CD4-positive, alpha-beta T cell treated with Interleukin-2 at 100 ng/mL for 4 hours (primary cell): ENCODE results near the gene LRRC71.
"Not testable (repeated sequence)": the region's sequence is repeated elsewhere in the genome, so short reads cannot be mapped to it uniquely, and the experiment has no call there.

Experiments used
- DNase-seq: peaks from one replicate; pipeline ENCODE4 v3.0.0-alpha.2; 2020; ENCODE audit warnings: low spot score

Gene LRRC71

DNA sequence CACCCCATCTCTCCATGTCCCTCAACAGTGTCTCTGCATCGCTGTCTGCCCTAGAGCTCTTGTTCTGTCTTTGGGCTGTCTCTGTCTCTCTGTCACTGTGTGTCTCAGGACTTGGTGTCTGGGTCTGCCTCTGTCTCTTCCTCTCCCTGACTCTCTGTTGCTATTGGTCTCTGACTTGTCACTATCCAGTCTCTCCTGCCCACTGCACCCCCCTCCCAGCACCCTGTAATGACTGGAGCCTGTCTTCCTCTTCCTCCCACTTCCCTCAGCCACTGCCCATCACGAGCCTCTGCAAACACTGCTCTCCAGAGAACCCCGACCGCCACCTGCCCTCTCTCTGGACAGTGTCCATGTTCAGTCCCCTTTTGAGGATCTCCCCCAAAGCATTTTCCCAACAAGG is 14.8 kb upstream of the LRRC71 start:
- DNase-seq: no peak

DNA sequence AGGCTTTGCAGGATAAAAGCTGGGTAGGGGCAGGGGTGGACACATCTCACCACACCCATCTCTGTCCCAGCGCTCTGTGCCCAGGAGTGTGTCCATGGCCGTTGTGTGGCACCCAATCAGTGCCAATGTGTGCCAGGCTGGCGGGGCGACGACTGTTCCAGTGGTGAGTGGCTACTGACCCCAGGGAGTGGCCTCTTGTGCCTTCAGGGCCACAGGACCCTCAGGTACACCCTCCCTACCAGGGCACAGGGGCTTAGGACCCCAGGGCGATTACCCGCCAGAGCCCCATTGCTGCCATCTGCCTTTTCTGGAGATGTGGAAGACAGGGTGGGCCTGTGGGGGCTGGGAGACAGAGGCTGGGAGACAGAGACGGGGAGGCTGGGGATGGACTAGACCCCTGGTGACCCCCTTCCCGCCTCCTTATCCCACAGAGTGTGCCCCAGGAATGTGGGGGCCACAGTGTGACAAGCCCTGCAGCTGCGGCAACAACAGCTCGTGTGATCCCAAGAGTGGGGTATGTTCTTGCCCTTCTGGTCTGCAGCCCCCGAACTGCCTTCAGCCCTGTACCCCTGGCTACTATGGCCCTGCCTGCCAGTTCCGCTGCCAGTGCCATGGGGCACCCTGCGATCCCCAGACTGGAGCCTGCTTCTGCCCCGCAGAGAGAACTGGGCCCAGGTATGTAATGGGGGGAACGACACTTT is 14.1 kb upstream of the LRRC71 start:
- no peak for DNase-seq

DNA sequence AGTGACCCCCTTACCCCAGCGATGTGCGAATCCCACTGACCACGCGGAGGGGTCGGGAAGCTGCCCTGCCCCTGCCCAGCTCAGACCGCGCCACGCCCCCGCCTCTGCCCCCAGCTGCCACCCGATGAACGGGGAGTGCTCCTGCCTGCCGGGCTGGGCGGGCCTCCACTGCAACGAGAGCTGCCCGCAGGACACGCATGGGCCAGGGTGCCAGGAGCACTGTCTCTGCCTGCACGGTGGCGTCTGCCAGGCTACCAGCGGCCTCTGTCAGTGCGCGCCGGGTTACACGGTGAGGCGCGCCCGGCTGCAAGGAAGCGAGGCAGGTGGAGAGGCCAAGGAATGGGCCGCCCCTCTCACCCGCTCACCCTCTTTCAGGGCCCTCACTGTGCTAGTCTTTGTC is 11.9 kb upstream of the LRRC71 start:
- no peak for DNase-seq

DNA sequence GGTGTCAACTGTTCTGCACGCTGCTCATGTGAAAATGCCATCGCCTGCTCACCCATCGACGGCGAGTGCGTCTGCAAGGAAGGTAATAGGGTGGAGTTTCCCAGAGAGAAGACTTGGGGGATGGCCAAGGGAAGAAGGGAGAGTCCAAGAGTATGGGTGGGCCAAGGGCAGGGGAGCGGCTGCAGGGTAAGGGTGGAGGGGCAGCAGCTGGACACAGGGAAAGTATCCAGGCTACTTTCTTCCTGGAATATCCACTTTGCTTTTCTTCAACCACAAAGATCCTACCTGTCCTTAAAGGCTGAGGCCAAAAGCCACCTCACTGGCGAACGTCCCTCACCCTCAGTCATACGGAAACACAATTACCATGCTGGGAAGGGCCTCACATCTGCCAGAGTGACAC is 11.5 kb upstream of the LRRC71 start:
- DNase-seq: no peak

DNA sequence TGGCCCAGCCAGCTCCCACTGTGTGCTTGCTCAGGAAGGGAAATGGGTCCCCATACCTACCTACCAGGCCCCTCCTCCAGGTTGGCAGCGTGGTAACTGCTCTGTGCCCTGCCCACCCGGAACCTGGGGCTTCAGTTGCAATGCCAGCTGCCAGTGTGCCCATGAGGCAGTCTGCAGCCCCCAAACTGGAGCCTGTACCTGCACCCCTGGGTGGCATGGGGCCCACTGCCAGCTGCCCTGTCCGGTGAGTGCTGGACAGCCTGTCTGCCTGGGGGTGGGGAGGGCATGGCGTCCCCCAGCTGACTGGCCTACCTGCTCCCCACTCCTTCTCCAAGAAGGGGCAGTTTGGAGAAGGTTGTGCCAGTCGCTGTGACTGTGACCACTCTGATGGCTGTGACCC is 10.8 kb upstream of the LRRC71 start:
- no peak for DNase-seq

DNA sequence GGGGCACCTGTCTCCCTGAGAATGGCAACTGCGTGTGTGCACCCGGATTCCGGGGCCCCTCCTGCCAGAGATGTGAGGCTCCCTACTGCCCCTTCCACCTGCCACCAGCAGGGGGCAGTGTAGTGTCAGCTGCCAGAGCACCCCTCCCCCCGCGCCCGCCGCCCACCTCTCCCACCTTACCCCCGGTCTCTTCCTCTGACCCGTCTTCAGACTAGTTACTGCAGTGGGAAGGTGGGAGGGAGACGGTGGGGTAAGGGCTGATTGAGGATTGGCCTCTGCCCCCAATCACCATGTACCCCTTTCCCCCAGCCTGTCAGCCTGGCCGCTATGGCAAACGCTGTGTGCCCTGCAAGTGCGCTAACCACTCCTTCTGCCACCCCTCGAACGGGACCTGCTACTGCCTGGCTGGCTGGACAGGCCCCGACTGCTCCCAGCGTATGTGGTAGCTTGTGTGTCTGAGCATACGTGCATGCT is 10.1 kb upstream of the LRRC71 start:
- DNase-seq: peak; percentile 50

DNA sequence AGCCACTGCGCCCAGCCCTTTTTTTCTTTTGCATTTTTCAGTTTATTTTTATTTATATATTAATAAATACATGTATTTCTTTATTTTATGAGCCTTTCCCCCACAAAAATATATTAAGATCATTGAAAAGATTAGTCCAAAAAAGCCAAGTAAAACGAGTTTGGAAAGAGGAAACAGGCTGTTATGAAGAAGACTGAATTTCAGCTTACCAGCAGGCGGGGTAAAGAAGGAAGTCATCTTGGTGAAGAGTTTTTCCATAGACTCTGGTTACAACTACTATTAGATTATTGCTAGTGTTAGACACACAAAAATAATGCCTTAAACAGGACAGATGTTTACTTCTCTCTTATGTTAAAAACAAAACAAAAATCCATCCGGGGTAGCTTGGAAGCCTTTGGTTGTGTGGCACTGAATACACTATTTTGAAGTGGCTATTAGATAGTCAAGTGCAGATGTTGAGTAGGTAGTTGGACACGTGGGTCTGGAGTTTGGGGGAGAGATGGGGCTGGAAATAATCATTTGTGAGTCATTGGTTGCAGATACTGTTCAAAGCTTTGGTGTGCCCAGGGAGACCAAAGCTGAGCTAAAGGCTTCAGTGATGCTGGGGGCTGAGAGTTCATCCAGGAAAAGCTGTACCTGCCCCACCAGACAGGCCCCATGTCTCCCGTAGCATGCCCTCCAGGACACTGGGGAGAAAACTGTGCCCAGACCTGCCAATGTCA is 8.7 kb upstream of the LRRC71 start:
- DNase-seq: no peak

DNA sequence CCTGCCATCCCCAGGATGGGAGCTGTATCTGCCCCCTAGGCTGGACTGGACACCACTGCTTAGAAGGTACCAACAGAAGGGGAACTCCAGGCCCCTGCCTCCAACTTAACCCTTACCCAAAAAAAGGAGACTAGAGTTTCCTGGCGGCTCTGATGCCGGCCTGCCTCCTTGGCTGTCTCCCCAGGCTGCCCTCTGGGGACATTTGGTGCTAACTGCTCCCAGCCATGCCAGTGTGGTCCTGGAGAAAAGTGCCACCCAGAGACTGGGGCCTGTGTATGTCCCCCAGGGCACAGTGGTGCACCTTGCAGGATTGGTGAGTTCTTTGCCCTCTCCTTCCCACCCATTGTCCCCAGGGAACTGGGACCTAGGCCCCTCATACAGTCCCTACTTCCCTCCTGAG is 8.1 kb upstream of the LRRC71 start:
- DNase-seq: no peak

DNA sequence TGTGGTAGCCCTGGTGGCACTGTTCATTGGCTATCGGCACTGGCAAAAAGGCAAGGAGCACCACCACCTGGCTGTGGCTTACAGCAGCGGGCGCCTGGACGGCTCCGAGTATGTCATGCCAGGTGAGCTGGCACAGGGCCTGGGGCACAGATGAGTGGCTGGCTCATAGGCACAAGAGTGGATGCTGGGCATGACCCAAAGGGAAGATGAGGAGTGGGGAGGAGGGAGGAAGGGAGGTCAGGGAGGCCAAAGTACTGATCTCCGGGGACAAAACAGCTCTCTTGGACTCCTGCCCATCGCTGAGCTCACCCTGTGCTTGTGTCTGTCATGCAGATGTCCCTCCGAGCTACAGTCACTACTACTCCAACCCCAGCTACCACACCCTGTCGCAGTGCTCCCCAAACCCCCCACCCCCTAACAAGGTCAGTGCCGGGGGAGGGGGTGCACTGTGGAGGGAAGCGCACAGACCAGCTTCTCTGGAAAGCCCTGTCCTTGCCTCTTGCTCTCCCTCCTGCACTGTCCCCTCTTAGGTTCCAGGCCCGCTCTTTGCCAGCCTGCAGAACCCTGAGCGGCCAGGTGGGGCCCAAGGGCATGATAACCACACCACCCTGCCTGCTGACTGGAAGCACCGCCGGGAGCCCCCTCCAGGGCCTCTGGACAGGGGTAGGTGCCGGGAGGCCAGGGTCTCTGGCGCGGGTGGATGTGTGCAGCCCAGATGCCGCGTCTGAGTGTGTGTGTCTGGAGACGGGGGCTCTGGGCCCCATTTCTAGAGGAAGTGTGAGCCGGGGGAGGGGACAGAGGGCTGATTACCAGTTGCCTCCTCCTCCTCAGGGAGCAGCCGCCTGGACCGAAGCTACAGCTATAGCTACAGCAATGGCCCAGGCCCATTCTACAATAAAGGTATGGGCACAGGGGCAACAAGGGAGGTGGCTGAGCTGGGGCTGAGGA is 7.3 kb upstream of the LRRC71 start:
- DNase-seq: no peak

DNA sequence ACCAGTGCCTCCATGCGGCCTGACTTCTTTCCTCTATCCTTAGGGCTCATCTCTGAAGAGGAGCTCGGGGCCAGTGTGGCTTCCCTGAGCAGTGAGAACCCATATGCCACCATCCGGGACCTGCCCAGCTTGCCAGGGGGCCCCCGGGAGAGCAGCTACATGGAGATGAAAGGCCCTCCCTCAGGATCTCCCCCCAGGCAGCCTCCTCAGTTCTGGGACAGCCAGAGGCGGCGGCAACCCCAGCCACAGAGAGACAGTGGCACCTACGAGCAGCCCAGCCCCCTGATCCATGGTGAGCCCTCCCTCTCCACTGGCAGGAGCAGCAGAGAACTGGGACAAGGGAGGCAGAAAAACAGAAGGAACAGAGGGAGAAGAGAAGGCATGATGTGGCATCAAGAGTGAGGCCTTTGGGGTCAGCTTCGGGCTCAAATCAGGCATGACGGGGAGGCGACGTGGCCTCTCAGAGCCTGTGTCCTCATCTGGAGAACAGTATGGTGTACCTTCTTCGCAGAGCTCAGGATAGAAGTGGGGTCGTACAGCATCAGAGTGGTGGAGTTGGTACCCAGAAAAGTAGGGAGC is 6.5 kb upstream of the LRRC71 start:
- DNase-seq: no peak

DNA sequence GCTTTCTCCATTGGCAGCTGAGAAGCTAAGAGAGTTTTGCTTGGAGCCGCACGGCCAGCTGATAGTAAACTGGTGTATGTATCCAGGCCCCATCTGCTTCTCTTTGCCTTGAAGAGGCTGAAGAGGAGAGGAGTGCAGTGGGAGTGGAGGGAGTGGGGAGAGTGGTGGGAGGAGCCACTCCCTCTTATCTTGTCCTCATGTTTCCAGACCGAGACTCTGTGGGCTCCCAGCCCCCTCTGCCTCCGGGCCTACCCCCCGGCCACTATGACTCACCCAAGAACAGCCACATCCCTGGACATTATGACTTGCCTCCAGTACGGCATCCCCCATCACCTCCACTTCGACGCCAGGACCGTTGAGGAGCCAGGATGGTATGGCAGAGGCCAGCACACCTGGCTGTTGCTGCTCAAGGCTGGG is 6.0 kb upstream of the LRRC71 start:
- no peak for DNase-seq

DNA sequence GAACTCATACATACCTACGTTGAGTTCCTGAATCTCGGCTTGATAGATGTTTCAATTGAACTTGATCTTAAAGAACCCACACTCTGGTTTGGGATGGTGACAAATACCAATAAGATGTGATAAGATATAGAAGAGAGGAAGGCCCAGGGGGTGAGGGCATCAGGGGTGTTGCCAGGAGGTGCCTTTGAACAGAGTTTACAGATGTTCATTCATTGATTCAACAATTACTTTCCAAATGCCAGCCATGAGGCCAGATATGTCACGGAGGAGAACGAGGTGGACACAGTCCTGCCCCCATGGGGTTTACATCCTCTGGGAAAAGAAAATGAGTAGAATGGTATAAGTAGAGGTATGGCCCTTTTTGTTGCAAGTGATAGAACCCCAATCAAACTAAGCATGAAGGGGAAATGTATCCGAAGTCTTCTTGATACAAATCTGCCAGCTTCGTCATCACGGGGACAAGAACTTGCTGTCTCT is 659 bp downstream of the LRRC71 start:
- DNase-seq: no peak

DNA sequence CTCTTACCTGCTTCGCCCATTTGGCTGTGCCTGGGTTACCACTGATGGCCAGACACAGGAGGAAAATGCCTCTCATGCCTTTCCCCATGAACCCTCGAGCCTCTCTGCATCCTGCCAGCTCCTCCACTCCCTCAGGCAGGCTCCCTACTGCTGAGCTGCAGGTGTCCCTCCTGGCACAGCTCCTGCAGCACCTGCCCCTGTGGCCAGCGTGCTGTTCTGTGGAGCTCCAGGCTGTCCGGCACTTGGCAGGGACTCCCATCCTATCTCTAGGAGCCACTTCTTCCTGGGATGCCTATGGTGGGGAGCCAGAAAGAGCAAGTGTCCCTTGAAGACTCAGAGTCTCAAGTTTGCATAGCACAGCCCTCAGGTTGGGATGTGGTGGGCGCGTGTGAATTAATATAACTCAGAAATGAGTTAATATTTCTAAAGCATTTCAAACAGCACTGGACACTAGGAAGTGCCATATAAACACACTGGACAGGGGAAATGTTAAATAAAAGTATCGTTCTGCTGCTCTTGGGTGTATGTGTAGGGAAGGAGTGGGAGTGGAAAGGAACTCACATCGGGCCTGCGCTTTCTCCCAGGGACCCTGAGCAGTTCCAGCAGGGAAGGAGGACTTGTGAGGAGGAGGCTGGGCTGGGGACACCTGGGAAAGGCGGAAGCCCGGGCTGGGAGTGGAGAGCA is 2.7 kb downstream of the LRRC71 start:
- no peak for DNase-seq

DNA sequence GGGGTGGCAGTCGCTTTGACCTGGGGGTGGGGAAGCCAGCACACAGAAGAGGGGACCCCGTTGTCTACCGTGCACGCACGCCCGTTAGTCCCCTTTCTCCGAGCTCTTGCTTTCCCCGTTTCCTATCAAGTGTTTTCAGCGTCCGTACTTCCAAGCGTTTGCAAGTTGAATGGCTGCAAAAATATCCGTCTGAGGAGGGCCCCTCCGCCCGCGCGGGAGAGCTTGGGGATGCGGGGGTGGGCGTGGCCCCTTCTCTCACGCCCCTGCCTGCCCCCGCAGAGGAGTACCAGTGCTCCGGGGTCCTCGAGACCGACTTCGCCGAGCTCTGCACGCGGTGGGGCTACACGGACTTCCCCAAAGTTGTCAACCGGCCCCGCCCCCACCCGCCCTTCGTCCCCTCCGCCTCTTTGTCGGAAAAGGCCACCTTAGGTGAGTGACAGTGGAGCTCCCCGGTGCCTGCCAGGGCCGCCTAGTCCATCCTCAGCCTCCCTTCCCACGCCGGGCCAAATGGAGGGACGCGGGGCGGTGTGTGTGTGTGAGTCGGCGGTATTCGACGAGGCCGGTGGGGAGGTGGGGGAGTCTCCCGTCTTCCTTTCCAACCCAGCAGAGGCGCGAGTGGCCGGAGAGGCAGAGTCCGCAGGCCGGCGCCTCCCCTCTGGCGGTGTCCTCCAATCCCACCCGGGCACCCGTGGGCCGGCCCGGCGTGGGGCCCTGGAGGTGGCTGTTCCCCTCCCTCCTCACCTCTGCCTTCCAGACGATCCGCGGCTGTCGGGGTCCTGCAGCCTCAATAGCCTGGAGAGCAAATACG is 3.4 kb downstream of the LRRC71 start:
- no peak for DNase-seq

DNA sequence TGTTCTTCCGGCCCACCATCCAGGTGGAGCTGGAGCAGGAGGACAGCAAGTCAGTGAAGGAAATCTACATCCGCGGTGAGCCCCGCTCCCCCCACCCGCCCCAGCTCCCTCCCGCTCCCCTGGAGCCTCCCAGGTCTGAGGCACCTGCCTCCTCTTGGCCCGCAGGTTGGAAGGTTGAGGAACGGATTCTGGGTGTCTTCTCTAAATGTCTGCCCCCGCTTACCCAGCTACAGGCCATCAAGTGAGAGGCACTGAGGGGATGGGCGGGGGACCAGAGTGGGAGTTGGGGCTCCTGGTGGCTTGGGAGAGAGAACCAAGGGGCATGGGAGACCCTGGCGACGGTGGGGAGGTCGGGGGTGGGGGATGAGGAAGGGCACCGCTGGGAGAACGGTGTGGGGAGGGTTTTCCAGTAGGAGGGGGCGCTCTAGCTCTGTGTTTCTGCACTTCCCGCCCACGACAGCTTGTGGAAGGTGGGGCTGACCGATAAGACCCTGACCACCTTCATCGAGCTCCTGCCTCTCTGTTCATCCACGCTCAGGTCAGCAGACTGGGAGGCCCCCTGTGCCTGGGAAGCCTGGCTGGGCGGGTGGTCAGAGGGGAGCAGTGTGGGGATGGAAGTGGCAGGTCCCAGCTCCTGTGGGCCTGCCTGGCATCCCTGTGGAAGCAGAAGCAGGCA is 4.2 kb downstream of the LRRC71 start:
- DNase-seq: no peak

DNA sequence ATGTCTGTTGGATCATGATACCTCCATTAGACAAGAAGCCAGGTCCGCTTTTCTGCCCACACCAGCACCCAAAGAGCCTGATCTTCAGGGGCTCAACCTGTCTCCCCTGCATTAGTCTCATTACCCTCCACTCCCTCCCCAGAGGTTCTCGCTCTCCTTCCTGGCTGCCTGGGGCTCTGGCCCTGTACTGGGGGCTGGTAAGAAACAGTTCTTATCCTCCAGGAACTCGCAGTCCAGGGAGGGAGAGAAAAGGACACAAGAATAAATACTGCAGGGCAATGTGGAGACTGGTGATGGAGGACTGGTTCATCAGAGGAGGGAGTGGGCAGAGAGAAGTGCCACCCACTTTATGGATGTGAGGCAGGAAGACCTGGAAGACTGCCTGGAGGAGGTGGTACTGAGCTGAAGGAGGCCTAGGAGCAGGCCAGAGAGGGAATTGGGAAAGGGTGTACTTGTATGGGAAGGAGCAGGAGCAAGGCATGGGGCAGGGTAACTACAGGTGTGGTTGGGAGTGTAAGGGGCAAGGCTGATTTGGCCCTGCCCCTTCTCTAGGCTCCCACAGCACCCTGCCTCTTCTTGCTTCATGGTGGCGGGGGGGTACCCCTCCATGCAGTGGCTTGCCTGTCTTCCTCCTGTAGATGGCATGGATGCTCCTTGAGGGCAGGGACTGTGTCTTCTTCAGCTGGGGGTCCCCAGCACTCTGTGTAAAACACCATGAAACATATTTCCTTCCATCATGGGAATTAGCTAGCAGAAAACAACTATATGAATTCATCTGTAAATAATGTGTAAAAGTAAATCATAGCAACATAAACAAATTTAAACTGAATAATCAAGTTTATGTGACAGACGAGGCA is 5.0 kb downstream of the LRRC71 start:
- no peak for DNase-seq

DNA sequence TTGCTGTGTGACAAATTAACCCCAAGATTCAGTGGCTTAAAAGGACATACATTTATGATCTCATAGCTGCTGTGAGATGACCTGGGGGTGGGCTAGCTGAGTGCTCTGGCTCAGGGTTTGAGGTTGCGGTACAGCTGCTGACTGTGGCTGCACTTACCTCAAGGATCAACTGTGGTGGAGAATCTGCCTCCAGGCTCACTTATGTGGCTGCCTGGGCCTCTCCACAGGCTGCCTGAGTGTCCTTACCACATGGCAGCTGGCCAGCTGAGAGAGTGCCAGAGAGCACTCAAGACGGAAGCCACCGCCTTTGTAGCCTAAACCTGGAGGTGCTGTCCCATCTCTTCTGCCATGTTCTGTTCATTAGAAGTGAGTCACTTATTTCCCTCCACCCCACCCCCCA is 5.7 kb downstream of the LRRC71 start:
- DNase-seq: no peak

DNA sequence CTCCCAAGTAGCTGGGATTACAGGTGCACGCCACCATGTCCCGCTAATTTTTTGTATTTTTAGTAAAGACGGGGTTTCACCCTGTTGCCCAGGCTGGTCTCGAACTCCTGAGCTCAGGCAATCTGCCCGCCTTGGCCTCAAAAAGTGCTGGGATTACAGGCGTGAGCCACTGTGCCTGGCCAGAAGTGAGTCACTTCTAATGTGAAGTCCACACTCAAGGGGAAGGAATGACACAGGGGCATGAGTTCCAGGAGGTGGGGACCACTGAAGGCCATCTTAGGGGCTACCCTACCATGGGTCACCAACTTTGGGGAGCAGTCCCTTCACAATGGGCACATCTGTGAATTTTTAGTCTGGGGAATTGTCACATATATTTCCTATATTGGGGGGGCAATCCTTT is 6.3 kb downstream of the LRRC71 start:
- not testable (repeated sequence) for DNase-seq
